ENCODE data around the gene SEPTIN3.

DNA sequence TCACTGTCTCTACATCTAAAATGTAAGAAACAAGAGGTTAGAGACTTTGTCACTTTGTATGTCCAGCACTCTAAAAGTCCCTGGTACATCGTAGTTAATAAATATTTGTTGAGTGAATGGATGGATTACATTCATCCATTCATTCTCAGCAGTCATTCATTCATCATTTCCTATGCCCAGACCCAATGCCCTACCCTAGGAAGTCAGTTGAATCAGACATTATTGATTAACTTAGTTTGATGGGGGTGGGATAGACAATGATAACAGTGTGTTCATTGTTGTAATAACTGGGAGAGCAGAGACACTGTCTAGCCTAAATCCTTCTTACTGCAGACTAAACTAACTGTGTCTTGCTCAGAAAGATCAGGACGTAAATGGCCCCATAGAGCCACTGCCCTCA is 21.1 kb upstream of the SEPTIN3 start:
- TF ChIP-seq, protein P1, sequence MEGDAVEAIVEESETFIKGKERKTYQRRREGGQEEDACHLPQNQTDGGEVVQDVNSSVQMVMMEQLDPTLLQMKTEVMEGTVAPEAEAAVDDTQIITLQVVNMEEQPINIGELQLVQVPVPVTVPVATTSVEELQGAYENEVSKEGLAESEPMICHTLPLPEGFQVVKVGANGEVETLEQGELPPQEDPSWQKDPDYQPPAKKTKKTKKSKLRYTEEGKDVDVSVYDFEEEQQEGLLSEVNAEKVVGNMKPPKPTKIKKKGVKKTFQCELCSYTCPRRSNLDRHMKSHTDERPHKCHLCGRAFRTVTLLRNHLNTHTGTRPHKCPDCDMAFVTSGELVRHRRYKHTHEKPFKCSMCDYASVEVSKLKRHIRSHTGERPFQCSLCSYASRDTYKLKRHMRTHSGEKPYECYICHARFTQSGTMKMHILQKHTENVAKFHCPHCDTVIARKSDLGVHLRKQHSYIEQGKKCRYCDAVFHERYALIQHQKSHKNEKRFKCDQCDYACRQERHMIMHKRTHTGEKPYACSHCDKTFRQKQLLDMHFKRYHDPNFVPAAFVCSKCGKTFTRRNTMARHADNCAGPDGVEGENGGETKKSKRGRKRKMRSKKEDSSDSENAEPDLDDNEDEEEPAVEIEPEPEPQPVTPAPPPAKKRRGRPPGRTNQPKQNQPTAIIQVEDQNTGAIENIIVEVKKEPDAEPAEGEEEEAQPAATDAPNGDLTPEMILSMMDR (conservative IDR thresholded peaks at IDR 0.05; ENCODE audit: low read depth, low read length): no peak
- TF ChIP-seq EZH2 (IDR thresholded peaks at IDR 0.05; ENCODE audit: borderline replicate concordance, low read depth, low read length, poor library complexity, severe bottlenecking): no peak

Data from A673 (cell line).